Femur (tissue), 1 donor: ENCODE results near the gene GLRX5.

ENCODE experiments used
- DNase-seq: peaks from one replicate; pipeline ENCODE4 v3.0.0-alpha.2; 2017

The GLRX5 gene

GRCh38 chr14:95534299-95535225, at the start of gene GLRX5:
GLRX5 (plus strand) TSS chr14:95535050; CDS start chr14:95535090, 40 bp downstream.
- DNase-seq, result peak; percentile 100

- DNase-seq, result no peak
Measured at GRCh38 chr14:95485222-95485819, 49.5 kb upstream of the GLRX5 start.

GRCh38 chr14:95486875-95487668, 47.8 kb upstream of the GLRX5 start:
- DNase-seq, result no peak

- no peak for DNase-seq
Measured at GRCh38 chr14:95487669-95488084, 47.2 kb upstream of the GLRX5 start.

- no peak for DNase-seq
Measured at GRCh38 chr14:95488376-95489213, 46.3 kb upstream of the GLRX5 start.

GRCh38 chr14:95489214-95490137, 45.4 kb upstream of the GLRX5 start:
- DNase-seq, result no peak

GRCh38 chr14:95490138-95490509, 44.7 kb upstream of the GLRX5 start:
- no peak for DNase-seq

GRCh38 chr14:95490727-95491451, 44.0 kb upstream of the GLRX5 start:
- DNase-seq, result no peak

- no peak for DNase-seq
Measured at GRCh38 chr14:95491936-95492608, 42.8 kb upstream of the GLRX5 start.

- DNase-seq, result no peak
Measured at GRCh38 chr14:95493503-95493902, 41.3 kb upstream of the GLRX5 start.

- DNase-seq, result no peak
Measured at GRCh38 chr14:95493976-95494375, 40.9 kb upstream of the GLRX5 start.

GRCh38 chr14:95494456-95494855, 40.4 kb upstream of the GLRX5 start:
- DNase-seq, result no peak

GRCh38 chr14:95495076-95495475, 39.8 kb upstream of the GLRX5 start:
- no peak for DNase-seq

- no peak for DNase-seq
Measured at GRCh38 chr14:95495538-95496025, 39.3 kb upstream of the GLRX5 start.

GRCh38 chr14:95496111-95496681, 38.7 kb upstream of the GLRX5 start:
- no peak for DNase-seq

GRCh38 chr14:95496690-95497259, 38.1 kb upstream of the GLRX5 start:
- peak; percentile 85 for DNase-seq

GRCh38 chr14:95497561-95498011, 37.3 kb upstream of the GLRX5 start:
- no peak for DNase-seq

- peak; percentile 80 for DNase-seq
Measured at GRCh38 chr14:95498622-95499353, 36.1 kb upstream of the GLRX5 start.
